H9 (cell line): ENCODE data around the gene PIEZO2. TPM values are rescaled to one million over a fixed set of nuclear protein-coding genes. Genes with fewer than 3 reads are reported as not detected.

Experiments
- DNase-seq: peaks from one replicate; pipeline ENCODE4 v3.0.0-alpha.2; 2017
- H2AFZ ChIP-seq: one replicate; pipeline ENCODE4 v1.6.1; 2013; ENCODE audit warnings: mild to moderate bottlenecking, low read length, control low read depth, moderate library complexity
- H2AK5ac ChIP-seq: 2 replicates; pipeline ENCODE4 v1.6.1; 2013; ENCODE audit warnings: low read length, control low read depth, mixed read lengths; ENCODE audit not compliant: insufficient read length
- H2BK120ac ChIP-seq: one replicate; pipeline ENCODE4 v1.6.1; 2013; ENCODE audit warnings: low read depth, mild to moderate bottlenecking, low read length, control low read depth, inconsistent platforms; ENCODE audit not compliant: poor library complexity, severe bottlenecking
- H2BK12ac ChIP-seq: 2 replicates; pipeline ENCODE4 v1.6.1; 2013; ENCODE audit warnings: low read length, control low read depth, mixed read lengths, low read depth; ENCODE audit not compliant: insufficient read length
- H2BK15ac ChIP-seq: 2 replicates; pipeline ENCODE4 v1.6.1; 2013; ENCODE audit warnings: low read depth, low read length, control low read depth
- H2BK20ac ChIP-seq: one replicate; pipeline ENCODE4 v1.6.1; 2013; ENCODE audit warnings: low read depth, mild to moderate bottlenecking, low read length, control low read depth, inconsistent platforms; ENCODE audit not compliant: poor library complexity, severe bottlenecking
- H2BK5ac ChIP-seq: 2 replicates; pipeline ENCODE4 v1.6.1; 2013; ENCODE audit warnings: low read length, control low read depth, mixed read lengths; ENCODE audit not compliant: insufficient read length
- H3K14ac ChIP-seq: 2 replicates; pipeline ENCODE4 v1.6.1; 2013; ENCODE audit warnings: low read length, control low read depth; ENCODE audit not compliant: insufficient read depth
- H3K18ac ChIP-seq: 2 replicates; pipeline ENCODE4 v1.6.1; 2013; ENCODE audit warnings: low read depth, mild to moderate bottlenecking, mixed read lengths, low read length, control low read depth; ENCODE audit not compliant: insufficient read length
- H3K23ac ChIP-seq: 2 replicates; pipeline ENCODE4 v1.6.1; 2013; ENCODE audit warnings: low read length, control low read depth, mixed read lengths, low read depth; ENCODE audit not compliant: insufficient read length
- H3K23me2 ChIP-seq: 2 replicates; pipeline ENCODE4 v1.6.1; 2013; ENCODE audit warnings: low read depth, mild to moderate bottlenecking, mixed read lengths, low read length, control low read depth; ENCODE audit not compliant: insufficient read length, poor library complexity, severe bottlenecking
- H3K27ac ChIP-seq: 2 replicates; pipeline ENCODE4 v1.5.1; 2013; ENCODE audit warnings: low read length, control low read depth, mixed read lengths, low read depth; ENCODE audit not compliant: insufficient read length
- H3K27me3 ChIP-seq: 2 replicates; pipeline ENCODE4 v1.6.1; 2013; ENCODE audit warnings: low read length, control low read depth, inconsistent platforms; ENCODE audit not compliant: insufficient read depth
- H3K4ac ChIP-seq: 2 replicates; pipeline ENCODE4 v1.6.1; 2013; ENCODE audit warnings: low read depth, mild to moderate bottlenecking, control low read depth, inconsistent platforms, low read length, moderate library complexity
- H3K4me1 ChIP-seq: 2 replicates; pipeline ENCODE4 v1.6.1; 2013; ENCODE audit warnings: low read length, control low read depth, inconsistent platforms; ENCODE audit not compliant: insufficient read depth
- H3K4me2 ChIP-seq: 2 replicates; pipeline ENCODE4 v1.6.1; 2013; ENCODE audit warnings: low read length, control low read depth, mixed read lengths; ENCODE audit not compliant: insufficient read length, insufficient read depth
- H3K56ac ChIP-seq: 2 replicates; pipeline ENCODE4 v1.6.1; 2013; ENCODE audit warnings: low read depth, mild to moderate bottlenecking, mixed read lengths, low read length, control low read depth; ENCODE audit not compliant: insufficient read length
- H3K79me1 ChIP-seq: 2 replicates; pipeline ENCODE4 v1.6.1; 2013; ENCODE audit warnings: low read depth, mild to moderate bottlenecking, moderate library complexity, low read length, control low read depth, inconsistent platforms; ENCODE audit not compliant: insufficient read depth, poor library complexity, severe bottlenecking
- H3K79me2 ChIP-seq: 2 replicates; pipeline ENCODE4 v1.6.1; 2013; ENCODE audit warnings: low read length, control low read depth, inconsistent platforms; ENCODE audit not compliant: insufficient read depth
- H3K9ac ChIP-seq: 2 replicates; pipeline ENCODE4 v1.6.1; 2013; ENCODE audit warnings: low read length, control low read depth, mixed read lengths; ENCODE audit not compliant: insufficient read length; ENCODE audit errors: extremely low read depth
- H3K9me3 ChIP-seq: one replicate; pipeline ENCODE4 v1.6.1; 2013; ENCODE audit warnings: low read depth, low read length, inconsistent platforms; ENCODE audit not compliant: control insufficient read depth
- H3T11ph ChIP-seq: one replicate; pipeline ENCODE4 v1.6.1; 2013; ENCODE audit warnings: mild to moderate bottlenecking, low read length, control low read depth, inconsistent platforms
- H4K20me1 ChIP-seq: one replicate; pipeline ENCODE4 v1.6.1; 2013; ENCODE audit not compliant: control insufficient read depth, insufficient read length, insufficient read depth
- H4K5ac ChIP-seq: 2 replicates; pipeline ENCODE4 v1.6.1; 2013; ENCODE audit warnings: low read depth, mild to moderate bottlenecking, mixed read lengths, low read length, control low read depth; ENCODE audit not compliant: insufficient read length
- H4K8ac ChIP-seq: replicated peaks from 2 replicates; pipeline ENCODE4 v1.6.1; 2013; ENCODE audit warnings: low read length, control low read depth, mixed read lengths, low read depth; ENCODE audit not compliant: insufficient read length
- H4K91ac ChIP-seq: 2 replicates; pipeline ENCODE4 v1.6.1; 2013; ENCODE audit warnings: low read depth, mild to moderate bottlenecking, moderate library complexity, mixed read lengths, low read length, control low read depth; ENCODE audit not compliant: insufficient read length
- H3K27ac Mint-ChIP-seq, 3 experiments: 2 replicates in 2 of 3; 3 replicates in 1 of 3; pipeline ENCODE4 v1.8.0; 2020 to 2021; ENCODE audit warnings: mixed read lengths in 3 of 3, mild to moderate bottlenecking in 1 of 3, moderate library complexity in 1 of 3
- H3K27me3 Mint-ChIP-seq: 2 replicates; pipeline ENCODE4 v1.8.0; 2021; ENCODE audit warnings: low read depth, mild to moderate bottlenecking, moderate library complexity, mixed read lengths
- H3K36me3 Mint-ChIP-seq, 3 experiments: 2 replicates in 2 of 3; 3 replicates in 1 of 3; pipeline ENCODE4 v1.8.0; 2020 to 2021; ENCODE audit warnings: low read depth in 3 of 3, mixed read lengths in 3 of 3; ENCODE audit not compliant: insufficient read depth in 1 of 3
- H3K4me1 Mint-ChIP-seq, 2 experiments: 2 replicates each; pipeline ENCODE4 v1.8.0; 2020; ENCODE audit warnings: mixed read lengths in 2 of 2
- H3K4me3 Mint-ChIP-seq, 2 experiments: 2 replicates in 1 of 2; 3 replicates in 1 of 2; pipeline ENCODE4 v1.8.0; 2020 to 2021; ENCODE audit warnings: mild to moderate bottlenecking in 2 of 2, mixed read lengths in 2 of 2, moderate library complexity in 1 of 2
- H3K9me3 Mint-ChIP-seq, 2 experiments: 2 replicates in 1 of 2; 3 replicates in 1 of 2; pipeline ENCODE4 v1.8.0; 2020; ENCODE audit warnings: mild to moderate bottlenecking in 2 of 2, mixed read lengths in 2 of 2, moderate library complexity in 1 of 2
- CTCF ChIP-seq: fragments of 200-600 bp; sonication (generic); conservative IDR thresholded peaks from 3 replicates; pipeline ENCODE4 v1.8.0; 2021; ENCODE audit warnings: antibody characterized with exemption, mild to moderate bottlenecking
- WGBS: extraction: QIAGEN DNeasy Blood & Tissue Kit; methylation state at CpG from one replicate; pipeline ENCODE4 v1.1.7; 2013; ENCODE audit warnings: missing lambda C conversion rate, low lambda C conversion rate, mixed read lengths; ENCODE audit not compliant: insufficient read length; ENCODE audit errors: extremely low coverage; 5-methylcytosine and 5-hydroxymethylcytosine counted together
- total RNA-seq: library from RNA; stranded (reverse); gene quantifications from 2 replicates; pipeline ENCODE4 v1.2.1, GENCODE V29; 2021

PIEZO2 gene
- total RNA-seq, 1 experiment from 2014 or later = 3.9 TPM

- DNase-seq = no peak
Measured at GRCh38 chr18:10923551-10924070, 225.8 kb downstream of the PIEZO2 start.

More at GRCh38 chr18:10923551-10924070, 225.8 kb downstream of the PIEZO2 start:
- no peak overlapping the region for H4K91ac ChIP-seq
- H3K14ac ChIP-seq = no peak overlapping the region
- no peak overlapping the region for H2BK12ac ChIP-seq
- H3K4me1 ChIP-seq = peaks cover 4% of the 10 kb centered on the region; the same call in 1 of the 2 replicates
- H2BK20ac ChIP-seq = no peak overlapping the region
- Mint-ChIP-seq H3K27ac (peak overlapping the region in 1 of 3 experiments; percentile 41; a peak in 3 of 7 replicates), H3K9me3 (peaks cover 2 to 3% of the 10 kb centered on the region in 2 experiments; a peak in 2 of 5 replicates), H3K4me1 (peaks cover 67 to 69% of the 10 kb centered on the region in 2 experiments), H3K27me3 (no peaks in the 10 kb centered on the region), H3K4me3 (no peak overlapping the region), H3K36me3 (peaks cover 0 to 14% (median 2%) of the 10 kb centered on the region in 3 experiments; a peak in 3 of 7 replicates)
- H3K27ac ChIP-seq = no peak overlapping the region
- no peak overlapping the region for H2AFZ ChIP-seq
- H4K8ac ChIP-seq = no peak overlapping the region
- H2BK120ac ChIP-seq = no peak overlapping the region
- no peak overlapping the region for H3K9ac ChIP-seq
- no peak overlapping the region for H3T11ph ChIP-seq
- no CpG with 5 or more reads among the region's 1 CpG for WGBS
- no peaks in the 10 kb centered on the region for H3K79me1 ChIP-seq
- no peak overlapping the region for H3K4ac ChIP-seq
- no peak overlapping the region for H3K56ac ChIP-seq
- H2BK5ac ChIP-seq = no peak overlapping the region
- H2BK15ac ChIP-seq = no peak overlapping the region
- no peak overlapping the region for H3K4me2 ChIP-seq
- no peaks in the 10 kb centered on the region for H4K20me1 ChIP-seq
- no peak overlapping the region for H3K18ac ChIP-seq
- no peak overlapping the region for H2AK5ac ChIP-seq
- no peaks in the 10 kb centered on the region for H3K79me2 ChIP-seq
- TF ChIP-seq CTCF = no peak
- no peak overlapping the region for H4K5ac ChIP-seq
- no peaks in the 10 kb centered on the region for H3K9me3 ChIP-seq
- H3K27me3 ChIP-seq = no peaks in the 10 kb centered on the region
- H3K23me2 ChIP-seq = no peaks in the 10 kb centered on the region
- no peak overlapping the region for H3K23ac ChIP-seq
